Uterus (tissue), 2 donors: Measurements from ENCODE around the gene ATP11B.

Source experiments
- CTCF ChIP-seq, 4 experiments: fragments of 200-600 bp in 2 of 4; fragments of 450-650 bp in 2 of 4; sonication (generic) in 2 of 4; IDR thresholded peaks; one replicate each; pipeline ENCODE4 v1.5.1; 2016 to 2019; ENCODE audit warnings: antibody characterized with exemption in 4 of 4, mild to moderate bottlenecking in 2 of 4, moderate library complexity in 1 of 4
- POLR2A ChIP-seq, 2 donors: fragments of 450-650 bp; IDR thresholded peaks; one replicate each; pipeline ENCODE4 v1.6.1; 2016; ENCODE audit warnings: antibody characterized with exemption in 2 of 2, mild to moderate bottlenecking in 1 of 2, moderate library complexity in 1 of 2

GRCh38 chr3:182755308-182755707, 38.0 kb upstream of the ATP11B start:
- TF ChIP-seq CTCF (IDR thresholded peaks at IDR 0.05) (no peak), POLR2A (IDR thresholded peaks at IDR 0.05) (no peak)
